ENCODE measurements around the gene TGFBI.

Gene TGFBI

GRCh38 chr5:136028782-136029742, at the start of gene TGFBI:
TGFBI (plus strand) TSS chr5:136028988; CDS start chr5:136029056, 68 bp downstream.
- H3K27ac ChIP-seq: no peak within 1 kb of the TSS
- no peak for TF ChIP-seq Cebpa-rat (IDR thresholded peaks at IDR 0.05)
- H3K4me1 ChIP-seq: peaks cover 8% of the 10 kb centered on the region
- H4K20me1 ChIP-seq: no peaks in the 10 kb centered on the region
- H3K36me3 ChIP-seq: no peaks in the 10 kb centered on the region
- no peak within 1 kb of the TSS for H3K4me3 ChIP-seq
- peaks cover 22% of the 10 kb centered on the region for H3K27me3 ChIP-seq
- H3K9ac ChIP-seq: no peak within 1 kb of the TSS
- H3K9me3 ChIP-seq: peaks cover 9% of the 10 kb centered on the region
- no peak within 1 kb of the TSS for H3K4me2 ChIP-seq

- Histone ChIP-seq H3K4me2 (no peak overlapping the region), H3K9ac (no peak overlapping the region), H3K27ac (no peak overlapping the region), H3K9me3 (peaks cover 3% of the 10 kb centered on the region; the same call in 1 of the 2 replicates), H3K4me3 (no peak overlapping the region), H3K4me1 (no peaks in the 10 kb centered on the region), H3K27me3 (no peaks in the 10 kb centered on the region), H4K20me1 (no peaks in the 10 kb centered on the region), H3K36me3 (no peaks in the 10 kb centered on the region)
- TF ChIP-seq Cebpa-rat (IDR thresholded peaks at IDR 0.05): no peak
Measured at GRCh38 chr5:135978993-135979392, 49.8 kb upstream of the TGFBI start.

GRCh38 chr5:135979510-135979909, 49.3 kb upstream of the TGFBI start:
- no peak overlapping the region for H3K9ac ChIP-seq
- peaks cover 3% of the 10 kb centered on the region; the same call in 1 of the 2 replicates for H3K9me3 ChIP-seq
- no peaks in the 10 kb centered on the region for H4K20me1 ChIP-seq
- H3K4me3 ChIP-seq: no peak overlapping the region
- no peaks in the 10 kb centered on the region for H3K27me3 ChIP-seq
- no peak overlapping the region for H3K27ac ChIP-seq
- no peaks in the 10 kb centered on the region for H3K36me3 ChIP-seq
- no peak for TF ChIP-seq Cebpa-rat (IDR thresholded peaks at IDR 0.05)
- no peaks in the 10 kb centered on the region for H3K4me1 ChIP-seq
- H3K4me2 ChIP-seq: no peak overlapping the region

GRCh38 chr5:135980620-135981019, 48.2 kb upstream of the TGFBI start:
- Histone ChIP-seq H3K36me3 (no peaks in the 10 kb centered on the region), H3K4me2 (no peak overlapping the region), H4K20me1 (no peaks in the 10 kb centered on the region), H3K27me3 (no peaks in the 10 kb centered on the region), H3K27ac (no peak overlapping the region), H3K4me1 (no peaks in the 10 kb centered on the region), H3K9me3 (peaks cover 3% of the 10 kb centered on the region; the same call in 1 of the 2 replicates), H3K4me3 (no peak overlapping the region), H3K9ac (no peak overlapping the region)
- TF ChIP-seq Cebpa-rat (IDR thresholded peaks at IDR 0.05): no peak

- no peak overlapping the region for H3K4me3 ChIP-seq
- TF ChIP-seq Cebpa-rat (IDR thresholded peaks at IDR 0.05): no peak
- no peak overlapping the region for H3K4me2 ChIP-seq
- H3K27ac ChIP-seq: no peak overlapping the region
- H3K9me3 ChIP-seq: peaks cover 3% of the 10 kb centered on the region; the same call in 1 of the 2 replicates
- H3K27me3 ChIP-seq: no peaks in the 10 kb centered on the region
- no peaks in the 10 kb centered on the region for H3K36me3 ChIP-seq
- no peaks in the 10 kb centered on the region for H3K4me1 ChIP-seq
- H4K20me1 ChIP-seq: no peaks in the 10 kb centered on the region
- H3K9ac ChIP-seq: no peak overlapping the region
Measured at GRCh38 chr5:135985951-135986350, 42.8 kb upstream of the TGFBI start.

- no peaks in the 10 kb centered on the region for H3K36me3 ChIP-seq
- no peak overlapping the region for H3K4me3 ChIP-seq
- no peaks in the 10 kb centered on the region for H3K4me1 ChIP-seq
- no peak overlapping the region for H3K9ac ChIP-seq
- H4K20me1 ChIP-seq: no peaks in the 10 kb centered on the region
- H3K27me3 ChIP-seq: no peaks in the 10 kb centered on the region
- H3K9me3 ChIP-seq: peaks cover 3% of the 10 kb centered on the region; the same call in 1 of the 2 replicates
- no peak overlapping the region for H3K4me2 ChIP-seq
- H3K27ac ChIP-seq: no peak overlapping the region
- no peak for TF ChIP-seq Cebpa-rat (IDR thresholded peaks at IDR 0.05)
Measured at GRCh38 chr5:135986401-135986800, 42.4 kb upstream of the TGFBI start.

GRCh38 chr5:135986891-135987401, 41.8 kb upstream of the TGFBI start:
- H3K4me2 ChIP-seq: no peak overlapping the region

GRCh38 chr5:135988546-135988945, 40.2 kb upstream of the TGFBI start:
- peaks cover 2% of the 10 kb centered on the region; the same call in 1 of the 2 replicates for H3K4me1 ChIP-seq
- no peaks in the 10 kb centered on the region for H3K27me3 ChIP-seq
- no peak overlapping the region for H3K9ac ChIP-seq
- no peak overlapping the region for H3K27ac ChIP-seq
- no peaks in the 10 kb centered on the region for H3K9me3 ChIP-seq
- no peaks in the 10 kb centered on the region for H4K20me1 ChIP-seq
- TF ChIP-seq Cebpa-rat (IDR thresholded peaks at IDR 0.05): no peak
- no peaks in the 10 kb centered on the region for H3K36me3 ChIP-seq
- no peak overlapping the region for H3K4me2 ChIP-seq
- no peak overlapping the region for H3K4me3 ChIP-seq

More at GRCh38 chr5:135986891-135987401, 41.8 kb upstream of the TGFBI start:
- no peak overlapping the region for H3K4me3 ChIP-seq
- no peaks in the 10 kb centered on the region for H3K36me3 ChIP-seq
- H3K27ac ChIP-seq: no peak overlapping the region
- H3K9ac ChIP-seq: no peak overlapping the region
- H4K20me1 ChIP-seq: no peaks in the 10 kb centered on the region
- no peaks in the 10 kb centered on the region for H3K27me3 ChIP-seq
- no peaks in the 10 kb centered on the region for H3K4me1 ChIP-seq
- H3K9me3 ChIP-seq: peaks cover 3% of the 10 kb centered on the region; the same call in 1 of the 2 replicates
- TF ChIP-seq Cebpa-rat (IDR thresholded peaks at IDR 0.05): no peak

GRCh38 chr5:135989686-135990085, 39.1 kb upstream of the TGFBI start:
- no peaks in the 10 kb centered on the region for H4K20me1 ChIP-seq
- no peaks in the 10 kb centered on the region for H3K27me3 ChIP-seq
- peaks cover 8% of the 10 kb centered on the region for H3K4me1 ChIP-seq
- H3K27ac ChIP-seq: no peak overlapping the region
- no peaks in the 10 kb centered on the region for H3K36me3 ChIP-seq
- H3K9ac ChIP-seq: no peak overlapping the region
- no peaks in the 10 kb centered on the region for H3K9me3 ChIP-seq
- TF ChIP-seq Cebpa-rat (IDR thresholded peaks at IDR 0.05): no peak
- no peak overlapping the region for H3K4me2 ChIP-seq
- H3K4me3 ChIP-seq: no peak overlapping the region
